ENCODE data around the gene APOBEC3G.

The APOBEC3G gene

DNA sequence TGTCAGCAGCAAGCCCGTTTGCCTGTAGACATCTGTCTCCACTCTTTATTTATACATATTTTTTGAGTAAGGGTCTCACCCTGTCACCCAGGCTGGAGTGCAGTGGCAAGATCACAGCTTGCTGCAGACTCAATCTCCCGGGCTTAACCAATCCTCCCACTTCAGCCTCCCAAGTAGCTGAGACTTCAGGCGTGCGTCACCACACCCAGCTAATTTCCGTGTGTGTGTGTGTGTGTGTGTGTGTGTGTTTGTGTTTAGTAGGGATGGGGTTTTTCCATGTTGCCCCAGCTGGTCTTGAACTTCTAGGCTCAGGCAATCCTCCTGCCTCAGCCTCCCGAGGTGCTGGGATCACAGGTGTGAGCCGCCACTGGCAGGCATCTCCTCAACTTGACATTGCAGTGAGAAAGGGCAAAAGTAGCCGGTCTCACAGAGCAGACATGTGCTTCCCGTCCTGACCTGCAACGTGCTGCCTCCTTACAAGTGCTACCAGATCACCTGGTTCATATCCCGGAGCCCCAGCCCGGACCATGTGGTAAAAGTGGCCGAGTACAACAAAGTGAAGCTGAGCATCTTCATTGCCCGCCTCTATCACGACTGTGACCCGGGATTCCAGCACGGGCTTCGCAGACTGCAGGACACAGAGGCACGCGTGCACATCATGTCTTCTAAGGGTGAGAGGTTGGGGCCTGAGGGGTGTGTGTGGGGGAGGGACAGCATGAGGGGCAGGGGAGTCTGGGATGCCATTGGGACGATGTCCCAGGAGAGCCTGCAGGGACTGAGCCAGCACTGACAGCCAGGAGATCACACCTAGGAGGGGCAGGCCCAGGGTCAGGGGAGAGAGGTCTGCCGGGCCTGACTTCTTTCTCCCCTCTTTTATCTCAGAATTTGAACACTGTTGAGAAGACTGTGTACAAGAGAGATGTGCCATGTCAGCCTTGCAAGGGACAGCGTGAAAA, 14.3 kb downstream of the APOBEC3G start:
- no peak for DNase-seq (ENCODE audit: low spot score)

- DNase-seq (ENCODE audit: low spot score), result no peak
These were observed 15.2 kb downstream of the APOBEC3G start for GRCh38 chr22:39092111-39092862.

DNA sequence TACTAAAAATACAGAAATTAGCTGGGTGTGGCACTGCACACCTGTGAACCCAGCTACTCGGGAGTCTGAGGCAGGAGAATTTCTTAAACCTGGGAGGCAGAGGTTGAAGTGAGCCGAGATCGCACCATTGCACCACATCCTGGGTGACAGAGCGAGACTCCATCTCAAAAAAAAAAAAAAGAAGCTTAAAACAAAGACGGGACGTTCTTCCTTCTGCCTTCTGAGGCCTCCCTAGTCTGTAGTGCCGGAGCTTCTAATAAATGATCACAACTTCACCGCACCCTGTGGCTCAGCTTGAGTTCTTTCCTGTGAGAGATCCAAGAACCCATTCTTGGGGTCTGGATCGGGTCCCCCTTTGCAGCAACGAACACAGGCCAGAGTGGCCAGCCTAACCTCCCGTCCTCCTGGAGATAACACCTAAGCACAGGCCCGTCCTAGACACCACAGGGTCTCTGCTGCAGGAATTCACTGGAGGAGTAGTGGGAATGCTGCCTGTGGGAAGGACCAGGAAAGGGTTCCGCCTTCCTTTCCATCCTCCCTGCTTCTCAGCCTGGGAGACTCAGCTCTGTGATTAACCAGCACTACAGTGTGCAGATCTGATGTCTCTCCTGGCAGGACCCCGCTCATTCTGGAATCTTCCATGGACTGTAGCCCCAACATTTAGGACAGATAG, 17.8 kb downstream of the APOBEC3G start:
- DNase-seq (ENCODE audit: low spot score), result no peak

GRCh38 chr22:39095971-39096370, 18.9 kb downstream of the APOBEC3G start:
- no peak for DNase-seq (ENCODE audit: low spot score)

DNA sequence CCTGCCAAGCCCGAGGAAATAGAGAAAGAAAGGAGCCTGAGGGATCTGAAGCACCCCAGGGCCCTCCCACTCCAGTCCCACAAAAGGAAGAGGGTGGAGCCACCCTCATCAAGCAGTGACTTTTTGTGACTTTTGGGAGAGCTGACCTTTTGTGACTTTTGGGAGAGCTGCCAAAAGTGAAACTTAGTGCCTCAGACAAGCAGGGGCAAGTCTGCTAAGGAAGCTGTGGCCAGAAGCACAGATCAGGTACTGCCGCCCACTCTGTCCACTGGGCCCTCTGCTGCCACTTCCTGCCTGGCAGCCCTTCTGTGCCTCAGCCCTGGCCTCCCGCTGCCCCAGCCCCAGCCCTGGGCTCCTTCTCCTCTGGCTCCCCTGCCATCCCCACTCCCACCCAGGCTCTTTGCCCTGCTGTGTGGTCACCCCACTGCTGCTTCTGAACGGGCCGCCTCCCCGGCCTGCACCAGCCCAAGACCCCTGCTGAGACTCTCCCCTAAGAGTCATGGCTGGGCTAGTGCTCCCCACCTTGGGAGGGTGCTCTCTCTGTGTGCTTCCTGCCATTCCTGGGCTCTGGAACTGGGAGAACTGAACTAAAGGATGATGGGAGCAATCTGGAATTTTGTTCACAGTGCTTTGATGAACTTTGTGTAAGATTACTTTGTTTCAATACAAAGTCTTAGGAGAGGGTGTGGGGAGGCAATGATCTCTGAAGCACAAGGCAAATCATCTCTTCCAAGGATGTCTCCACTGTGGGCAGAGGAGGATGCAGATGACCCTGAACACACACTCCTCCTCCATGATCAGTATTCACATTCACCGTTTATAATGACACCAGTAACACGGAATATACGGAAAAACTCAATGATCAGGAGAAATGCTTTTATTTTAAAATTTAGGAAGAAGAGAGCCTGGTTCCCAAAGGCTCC, 20.3 kb downstream of the APOBEC3G start, which contains the start of gene APOBEC3H:
Gene APOBEC3H (plus strand): TSS at position 147 of the 923 bp plus-strand sequence. CDS start 3,035 bp downstream, outside the sequence.
- DNase-seq (ENCODE audit: low spot score), result no peak

DNA sequence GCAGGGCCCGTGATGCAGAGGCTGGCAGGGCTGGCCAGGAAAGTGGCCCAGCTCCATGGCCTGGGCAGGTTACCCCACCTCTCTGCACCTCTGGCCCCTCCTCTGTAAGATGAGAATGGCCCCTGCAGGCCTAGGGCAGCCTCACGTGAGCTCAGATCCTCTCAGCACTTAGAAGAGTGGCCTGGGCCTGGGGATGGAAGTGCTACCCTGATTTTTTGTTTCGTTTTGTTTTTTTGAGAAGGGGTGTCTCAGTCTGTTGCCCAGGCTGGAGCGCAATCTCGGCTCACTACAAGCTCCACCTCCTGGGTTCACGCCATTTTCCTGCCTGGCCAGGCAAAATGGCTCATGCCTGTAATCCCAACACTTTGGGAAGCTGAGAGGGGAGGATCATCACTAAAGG, 21.0 kb downstream of the APOBEC3G start:
- no peak for DNase-seq (ENCODE audit: low spot score)

- DNase-seq (ENCODE audit: low spot score), result no peak
These were observed 21.5 kb downstream of the APOBEC3G start for GRCh38 chr22:39098576-39098975.

- no peak for DNase-seq (ENCODE audit: low spot score)
These were observed 24.2 kb downstream of the APOBEC3G start for GRCh38 chr22:39101226-39101625.

DNA sequence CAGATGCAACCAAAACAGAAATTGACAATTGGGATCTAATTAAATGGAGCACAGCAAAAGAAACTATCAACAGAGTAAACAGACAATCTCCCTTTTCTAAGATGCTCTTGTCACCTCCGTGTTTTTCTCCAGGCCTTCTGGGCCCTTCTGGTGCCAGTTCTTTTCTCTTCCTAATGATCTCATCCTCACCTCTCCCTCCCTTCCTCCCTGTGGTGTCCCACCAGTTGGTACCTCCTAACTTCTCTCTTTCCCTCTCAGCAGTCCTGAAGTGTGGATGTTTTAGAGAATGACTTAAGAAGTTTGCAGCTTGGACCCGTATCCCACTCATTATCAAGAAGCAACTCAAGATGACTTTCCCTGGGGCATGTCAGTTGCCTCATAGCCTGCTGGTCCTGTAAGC, 26.4 kb downstream of the APOBEC3G start:
- DNase-seq (ENCODE audit: low spot score), result no peak

DNA sequence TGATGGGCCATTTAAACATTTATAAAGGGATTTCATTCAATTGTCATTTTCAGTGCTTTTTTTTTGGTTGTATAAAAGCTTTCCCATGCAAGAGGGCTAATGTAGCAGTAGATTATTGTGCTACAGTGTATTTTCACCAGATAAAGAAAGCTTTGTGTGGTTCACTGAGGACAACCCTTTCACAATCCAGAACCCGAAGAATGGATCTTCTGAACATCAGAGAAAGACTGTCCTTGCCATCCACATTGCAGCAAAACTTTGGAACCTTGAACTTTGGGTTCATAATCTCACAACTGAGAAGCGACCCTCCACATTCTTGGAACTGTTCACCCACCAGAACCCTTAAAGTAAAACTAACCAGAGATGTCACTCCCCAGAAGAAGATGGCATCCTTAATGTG, 29.3 kb downstream of the APOBEC3G start:
- DNase-seq (ENCODE audit: low spot score), result no peak

DNA sequence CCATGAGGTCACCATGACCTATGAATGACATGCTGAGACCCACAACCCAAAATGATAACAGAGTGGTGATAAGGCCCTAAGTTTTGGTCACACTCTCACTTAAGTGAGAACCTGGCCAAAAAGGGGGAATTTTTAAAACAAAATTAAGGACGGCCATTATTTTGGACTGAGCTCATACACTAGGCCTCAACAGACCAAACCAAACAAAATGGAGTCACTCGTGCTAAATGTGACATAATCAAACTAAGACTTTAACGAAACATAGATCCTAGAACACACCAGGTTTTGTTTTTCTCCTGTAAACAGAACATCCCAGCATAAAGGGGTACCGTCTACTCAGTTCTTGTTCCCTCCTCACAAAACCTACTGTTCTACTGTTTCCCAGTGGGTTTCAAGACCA, 31.4 kb downstream of the APOBEC3G start:
- DNase-seq (ENCODE audit: low spot score), result no peak

DNA sequence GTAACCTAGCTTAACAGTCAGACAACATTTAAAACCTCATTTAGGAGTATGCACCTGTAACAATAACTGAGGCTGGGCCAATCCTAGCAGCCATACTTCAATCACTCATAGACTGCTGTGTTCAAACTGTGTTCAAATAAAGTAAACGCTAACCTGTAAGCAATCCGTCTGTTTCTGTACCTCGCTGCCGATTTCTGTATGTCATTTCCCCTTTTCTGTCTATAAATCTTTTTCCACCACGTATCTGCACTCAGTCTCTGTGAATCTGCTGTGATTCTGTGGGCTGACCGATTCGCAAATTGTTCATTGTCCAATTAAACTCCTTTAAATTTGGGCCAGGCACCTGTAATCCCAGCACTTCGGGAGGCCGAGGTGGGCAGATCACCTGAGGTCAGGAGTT, 32.3 kb downstream of the APOBEC3G start:
- DNase-seq (ENCODE audit: low spot score), result no peak

GRCh38 chr22:39110631-39111561, 33.8 kb downstream of the APOBEC3G start:
- DNase-seq (ENCODE audit: low spot score), result no peak

GRCh38 chr22:39114112-39114511, 37.0 kb downstream of the APOBEC3G start:
- DNase-seq (ENCODE audit: low spot score), result no peak

DNA sequence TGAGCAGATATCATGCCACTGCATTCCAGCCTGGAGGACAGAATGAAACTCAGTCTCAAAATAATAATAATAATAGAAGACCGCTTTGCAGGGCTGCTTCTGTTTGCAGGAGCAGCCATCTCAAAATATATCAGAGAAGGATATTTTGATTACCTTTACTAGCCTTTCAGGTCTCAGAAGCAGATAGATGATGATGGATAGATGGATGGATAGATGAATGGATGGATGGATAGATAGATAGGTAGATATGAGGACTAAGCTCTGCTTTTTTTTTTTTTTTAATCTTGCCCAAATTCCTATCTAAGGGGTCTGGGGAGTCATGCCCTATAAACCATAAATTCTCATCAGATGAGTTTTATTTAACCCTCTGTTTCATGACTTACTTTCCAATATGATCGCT, 38.5 kb downstream of the APOBEC3G start:
- DNase-seq (ENCODE audit: low spot score), result no peak

GRCh38 chr22:39115977-39116621, 39.0 kb downstream of the APOBEC3G start:
- no peak for DNase-seq (ENCODE audit: low spot score)

- DNase-seq (ENCODE audit: low spot score), result peak; percentile 43
These were observed 40.6 kb downstream of the APOBEC3G start for GRCh38 chr22:39117585-39118191.

DNA sequence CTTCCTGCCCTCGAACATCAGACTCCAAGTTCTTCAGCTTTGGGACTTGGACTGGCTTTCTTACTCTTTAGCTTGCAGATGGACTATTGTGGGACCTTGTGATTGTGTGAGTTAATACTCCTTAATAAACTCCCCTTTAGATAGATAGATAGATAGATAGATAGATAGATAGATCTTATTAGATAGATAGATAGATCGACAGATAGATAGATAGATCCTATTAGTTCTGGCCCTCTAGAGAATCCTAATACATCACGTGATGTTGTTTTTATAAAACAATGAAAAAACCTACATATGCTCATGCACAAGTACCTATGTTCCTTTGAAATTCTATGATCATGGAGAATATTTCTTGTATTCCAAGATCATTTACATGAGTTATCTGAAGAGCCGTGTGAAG, 43.9 kb downstream of the APOBEC3G start:
- no peak for DNase-seq (ENCODE audit: low spot score)

DNA sequence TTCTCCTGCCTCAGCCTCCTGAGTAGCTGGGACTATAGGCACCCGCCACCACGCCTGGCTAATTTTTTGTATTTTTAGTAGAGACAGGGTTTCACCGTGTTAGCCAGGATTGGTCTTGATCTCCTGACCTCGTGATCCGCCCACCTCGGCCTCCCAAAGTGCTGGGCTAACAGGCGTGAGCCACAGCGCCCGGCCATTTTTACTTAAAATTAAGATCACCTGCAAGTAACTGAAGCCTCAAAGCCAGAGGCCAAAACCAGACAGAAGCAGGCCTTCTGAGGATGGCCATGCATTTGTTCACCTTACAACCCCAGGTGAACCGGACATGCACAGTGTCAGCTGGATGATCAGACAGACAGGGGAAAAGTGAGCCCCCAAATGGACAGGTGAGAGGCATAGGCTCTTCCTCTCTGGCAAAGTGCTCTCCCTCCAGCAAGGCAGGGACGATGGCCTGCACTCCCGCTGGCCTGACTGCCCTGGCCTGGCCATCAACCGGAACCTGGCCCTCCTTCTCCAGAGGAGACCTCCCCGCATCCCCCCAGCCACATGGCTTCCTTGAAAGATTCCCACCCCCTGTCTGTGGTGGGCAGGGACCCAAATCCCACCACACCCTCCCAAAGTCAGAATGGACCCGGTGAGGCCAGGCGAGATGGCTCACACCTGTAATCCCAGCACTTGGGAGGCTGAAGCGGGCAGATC, 45.8 kb downstream of the APOBEC3G start:
- DNase-seq (ENCODE audit: low spot score), result no peak
